RWPE1 (cell line): Measurements from ENCODE around the gene KRT85.

Experiments
- CTCF ChIA-PET: fragments of 350-600 bp; sonication (Branson Sonifier 250); formaldehyde crosslinking; extraction: SDS; loops from one replicate; lab custom pipeline; 2021; lab: Yijun Ruan, JAX
- POLR2A ChIA-PET: fragments of 400-600 bp; formaldehyde crosslinking; extraction: SDS; loops from one replicate; lab custom pipeline; 2020; ENCODE audit warnings: antibody characterized with exemption; ENCODE audit not compliant: low non-redundant PET; lab: Yijun Ruan, JAX
- DNase-seq: peaks from one replicate; pipeline ENCODE4 v3.0.0; 2012; ENCODE audit warnings: low spot score
- H3K27ac ChIP-seq: fragments of 450-650 bp; 2 replicates; pipeline ENCODE4 v1.5.1; 2017
- TF ChIP-seq, protein P1 (sequence below): fragments of 450-650 bp; conservative IDR thresholded peaks from 2 replicates; pipeline ENCODE4 v1.5.1; 2017; ENCODE audit warnings: low read depth, mild to moderate bottlenecking

Gene KRT85

DNA sequence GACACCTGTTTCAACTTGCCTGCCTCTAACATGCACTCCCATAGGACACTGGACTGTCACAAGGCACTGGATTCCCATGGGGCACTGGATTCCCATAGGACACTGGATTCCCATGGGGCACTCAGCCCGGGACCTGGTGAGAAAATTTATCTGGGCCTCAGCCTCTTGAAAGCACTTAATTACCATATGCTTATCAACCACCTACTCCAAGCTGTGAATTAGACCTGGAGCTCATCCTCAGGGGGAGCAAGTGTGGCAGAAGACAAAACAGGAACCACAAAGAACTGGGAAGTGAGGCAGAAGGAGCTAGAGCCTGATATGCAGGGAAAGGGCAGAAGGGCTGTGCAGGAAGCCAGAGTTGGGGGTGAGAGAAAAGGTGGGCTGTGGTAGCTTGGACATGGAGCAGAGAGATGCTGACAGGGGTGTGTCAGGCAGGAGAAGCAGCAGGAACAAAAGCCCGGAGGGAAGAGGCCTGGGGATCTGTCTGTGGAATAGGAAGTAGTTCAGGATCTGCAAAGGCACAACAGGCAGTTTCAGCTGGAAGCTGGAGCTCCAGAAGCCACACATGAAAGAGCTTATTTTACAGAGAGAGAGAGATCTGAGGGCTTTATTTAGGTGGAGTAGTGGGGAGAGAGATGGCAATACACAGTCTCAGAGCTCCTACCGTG is 35.7 kb upstream of the KRT85 start:
- DNase-seq = no peak
- TF ChIP-seq, protein P1, sequence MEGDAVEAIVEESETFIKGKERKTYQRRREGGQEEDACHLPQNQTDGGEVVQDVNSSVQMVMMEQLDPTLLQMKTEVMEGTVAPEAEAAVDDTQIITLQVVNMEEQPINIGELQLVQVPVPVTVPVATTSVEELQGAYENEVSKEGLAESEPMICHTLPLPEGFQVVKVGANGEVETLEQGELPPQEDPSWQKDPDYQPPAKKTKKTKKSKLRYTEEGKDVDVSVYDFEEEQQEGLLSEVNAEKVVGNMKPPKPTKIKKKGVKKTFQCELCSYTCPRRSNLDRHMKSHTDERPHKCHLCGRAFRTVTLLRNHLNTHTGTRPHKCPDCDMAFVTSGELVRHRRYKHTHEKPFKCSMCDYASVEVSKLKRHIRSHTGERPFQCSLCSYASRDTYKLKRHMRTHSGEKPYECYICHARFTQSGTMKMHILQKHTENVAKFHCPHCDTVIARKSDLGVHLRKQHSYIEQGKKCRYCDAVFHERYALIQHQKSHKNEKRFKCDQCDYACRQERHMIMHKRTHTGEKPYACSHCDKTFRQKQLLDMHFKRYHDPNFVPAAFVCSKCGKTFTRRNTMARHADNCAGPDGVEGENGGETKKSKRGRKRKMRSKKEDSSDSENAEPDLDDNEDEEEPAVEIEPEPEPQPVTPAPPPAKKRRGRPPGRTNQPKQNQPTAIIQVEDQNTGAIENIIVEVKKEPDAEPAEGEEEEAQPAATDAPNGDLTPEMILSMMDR = no peak
- ChIA-PET CTCF (interaction anchor here (0.6 to 0.7 kb wide), 3 partner anchors 30 to 973 kb away, joined by 3 read pairs; no protein-coding TSS in a partner anchor), POLR2A (no interaction called here)
- H3K27ac ChIP-seq = no peak overlapping the region

DNA sequence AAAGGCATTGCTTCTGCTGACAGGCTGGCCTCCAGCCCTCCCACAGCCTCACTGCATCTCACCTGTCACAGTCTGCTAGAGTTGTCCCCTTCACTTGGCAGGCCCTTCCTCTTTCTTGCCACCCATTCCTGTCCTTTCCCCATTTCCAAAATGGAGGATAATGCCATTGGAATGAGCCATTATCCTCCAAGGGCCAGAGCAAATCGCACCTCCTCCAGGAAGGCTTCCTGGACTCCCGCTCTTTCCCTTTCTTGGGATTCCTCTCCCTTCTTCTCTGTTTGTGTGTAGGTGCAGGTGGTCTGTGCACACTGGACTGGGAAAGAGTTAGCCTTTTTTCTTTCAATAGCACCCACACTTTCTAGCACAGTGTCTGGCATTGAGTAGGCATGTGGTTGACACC is 35.1 kb upstream of the KRT85 start:
- no peak for DNase-seq
- H3K27ac ChIP-seq = no peak overlapping the region
- POLR2A ChIA-PET = no interaction called here
- TF ChIP-seq, protein P1 = no peak
- CTCF ChIA-PET = interaction anchor here (0.7 kb wide), 1 partner anchor 30 kb away, joined by 3 read pairs; no protein-coding TSS in a partner anchor

DNA sequence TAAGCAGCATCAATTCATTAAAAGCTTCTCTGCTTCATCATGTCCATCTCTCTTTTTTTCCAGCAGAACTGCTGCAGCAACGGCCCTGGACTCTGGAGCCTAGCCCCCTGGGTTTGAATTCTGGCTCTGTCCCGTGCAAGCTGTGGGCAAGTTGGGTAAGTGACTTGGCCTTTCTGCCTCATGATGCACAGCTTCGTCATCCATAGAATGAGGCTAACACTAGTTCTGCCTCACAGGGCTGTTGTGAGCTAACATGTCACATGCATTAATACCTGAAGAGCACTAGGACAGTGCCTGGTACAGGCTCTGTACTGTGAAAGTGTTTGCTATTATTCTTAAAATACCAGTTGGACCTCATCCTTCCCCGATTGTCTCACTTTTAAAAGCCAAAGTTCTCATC is 34.6 kb upstream of the KRT85 start:
- DNase-seq = no peak
- POLR2A ChIA-PET = no interaction called here
- H3K27ac ChIP-seq = no peak overlapping the region
- CTCF ChIA-PET = no interaction called here
- TF ChIP-seq, protein P1 = no peak

DNA sequence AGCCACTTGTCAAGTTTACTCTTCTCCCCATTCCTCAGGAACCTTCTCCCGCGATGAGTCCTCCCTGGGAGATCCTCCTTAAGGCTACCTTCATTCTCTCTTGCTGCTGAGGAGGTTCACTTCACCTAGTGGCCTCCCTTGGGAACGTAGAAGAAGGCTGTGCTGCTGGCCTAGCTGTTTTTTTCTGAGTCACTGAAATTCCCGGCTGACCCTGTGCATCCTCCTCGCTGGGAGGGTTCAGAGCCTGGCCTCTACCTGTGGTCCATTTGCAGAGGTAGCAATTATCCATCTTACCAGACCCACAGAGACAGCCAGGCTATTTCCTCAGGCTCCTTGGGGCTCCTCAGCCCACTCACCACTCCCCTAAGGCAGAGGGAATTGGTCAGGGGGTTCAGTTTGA is 34.2 kb upstream of the KRT85 start:
- DNase-seq = no peak
- ChIA-PET CTCF (no interaction called here), POLR2A (no interaction called here)
- H3K27ac ChIP-seq = no peak overlapping the region
- TF ChIP-seq, protein P1 = no peak

DNA sequence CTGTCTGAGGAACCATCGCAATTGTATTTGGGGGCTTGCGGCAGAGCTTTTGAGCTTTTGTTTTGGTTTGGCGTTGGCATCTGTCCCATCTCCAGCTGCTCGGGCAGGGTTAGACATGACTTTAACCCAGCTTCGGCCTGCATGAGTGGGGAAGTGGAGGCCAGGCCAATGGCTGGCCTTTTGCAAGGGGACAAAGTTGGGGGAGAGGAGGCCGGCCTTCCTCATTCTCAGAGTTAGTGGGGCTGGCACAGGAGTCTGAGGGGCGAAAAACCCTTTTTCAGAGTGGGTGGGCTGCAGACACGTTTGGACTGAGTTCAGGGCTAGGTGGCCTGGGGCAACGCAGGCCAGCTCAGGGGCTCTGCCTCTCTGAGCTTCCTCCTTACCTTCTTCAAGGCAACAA is 33.6 kb upstream of the KRT85 start:
- ChIA-PET POLR2A (no interaction called here), CTCF (no interaction called here)
- no peak overlapping the region for H3K27ac ChIP-seq
- DNase-seq = no peak
- TF ChIP-seq, protein P1 = no peak

DNA sequence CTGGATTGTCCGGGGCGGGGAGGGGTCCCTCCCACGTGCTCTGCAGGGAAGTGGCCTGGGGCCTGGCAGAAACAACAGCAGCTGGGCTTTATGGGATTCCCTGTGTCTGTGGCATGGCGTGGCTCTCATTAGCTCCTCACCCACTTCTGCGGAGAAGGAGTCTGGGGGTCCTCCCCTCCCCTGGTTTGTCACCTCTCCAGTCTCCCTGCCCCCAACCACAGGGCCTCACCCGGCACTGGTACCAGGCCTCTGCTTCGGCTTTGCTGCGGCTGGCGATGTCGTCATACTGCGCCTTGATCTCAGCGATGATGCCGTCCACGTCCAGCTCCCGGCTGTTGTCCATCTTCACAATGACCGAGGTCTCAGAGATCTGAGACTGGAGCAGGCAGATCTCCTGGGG is 32.5 kb upstream of the KRT85 start:
- TF ChIP-seq, protein P1 = no peak
- no peak for DNase-seq
- no peak overlapping the region for H3K27ac ChIP-seq
- CTCF ChIA-PET = interaction anchor here (0.6 kb wide), 1 partner anchor 544 kb away, joined by 4 read pairs; no protein-coding TSS in a partner anchor
- POLR2A ChIA-PET = no interaction called here
